ENCODE results near the gene ZNG1A. TPM values are rescaled to one million over a fixed set of nuclear protein-coding genes. Genes with fewer than 3 reads are reported as not detected.
A peak's percentile ranks its signal among the peaks of the same experiment; 100 is the strongest.
"Not testable (repeated sequence)": the region's sequence is repeated elsewhere in the genome, so short reads cannot be mapped to it uniquely, and the experiment has no call there.

ZNG1A gene
- total RNA-seq, 1 donor = 6.5 TPM

GRCh38 chr9:99867-100266 lies 79.0 kb downstream of the ZNG1A start:
- not testable (repeated sequence) for DNase-seq (ENCODE audit: low read depth in 2 of 3, low spot score in 2 of 3)

GRCh38 chr9:98775-99174 lies 80.1 kb downstream of the ZNG1A start:
- not testable (repeated sequence) for DNase-seq (ENCODE audit: low read depth in 2 of 3, low spot score in 2 of 3)

GRCh38 chr9:94992-95391 lies 83.9 kb downstream of the ZNG1A start:
- DNase-seq (ENCODE audit: low read depth in 2 of 3, low spot score in 2 of 3) = peak in 1 of 3 donors; percentile 68

GRCh38 chr9:94323-94722 lies 84.5 kb downstream of the ZNG1A start:
- DNase-seq (ENCODE audit: low read depth in 2 of 3, low spot score in 2 of 3) = not testable (repeated sequence)

- DNase-seq (ENCODE audit: low read depth in 2 of 3, low spot score in 2 of 3) = not testable (repeated sequence)
Observed at GRCh38 chr9:93909-94308, 84.9 kb downstream of the ZNG1A start.

- DNase-seq (ENCODE audit: low read depth in 2 of 3, low spot score in 2 of 3) = not testable (repeated sequence)
Observed at GRCh38 chr9:90851-91250, 88.0 kb downstream of the ZNG1A start.

GRCh38 chr9:88396-89037 lies 90.3 kb downstream of the ZNG1A start:
- not testable (repeated sequence) for DNase-seq (ENCODE audit: low read depth in 2 of 3, low spot score in 2 of 3)

- DNase-seq (ENCODE audit: low read depth in 2 of 3, low spot score in 2 of 3) = not testable (repeated sequence)
Observed at GRCh38 chr9:87860-88259, 91.0 kb downstream of the ZNG1A start.

- not testable (repeated sequence) for DNase-seq (ENCODE audit: low read depth in 2 of 3, low spot score in 2 of 3)
Observed at GRCh38 chr9:87105-87504, 91.8 kb downstream of the ZNG1A start.

- not testable (repeated sequence) for DNase-seq (ENCODE audit: low read depth in 2 of 3, low spot score in 2 of 3)
Observed at GRCh38 chr9:86697-87096, 92.2 kb downstream of the ZNG1A start.

GRCh38 chr9:82932-83689 lies 95.7 kb downstream of the ZNG1A start:
- DNase-seq (ENCODE audit: low read depth in 2 of 3, low spot score in 2 of 3) = not testable (repeated sequence)

GRCh38 chr9:78333-78732 lies 100.5 kb downstream of the ZNG1A start:
- not testable (repeated sequence) for DNase-seq (ENCODE audit: low read depth in 2 of 3, low spot score in 2 of 3)

GRCh38 chr9:76389-76788 lies 102.5 kb downstream of the ZNG1A start:
- DNase-seq (ENCODE audit: low read depth in 2 of 3, low spot score in 2 of 3) = not testable (repeated sequence)

- peak in 1 of 3 donors; percentile 5 for DNase-seq (ENCODE audit: low read depth in 2 of 3, low spot score in 2 of 3)
Observed at GRCh38 chr9:73900-74525, 104.8 kb downstream of the ZNG1A start.

- DNase-seq (ENCODE audit: low read depth in 2 of 3, low spot score in 2 of 3) = peak in 2 of 3 donors; percentile 21 to 29
Observed at GRCh38 chr9:73076-73899, 105.6 kb downstream of the ZNG1A start.

Other genes starting within 250 kb of the ZNG1A start
- 6.2 TPM for gene WASHC1, start 149.6 kb downstream of the ZNG1A start, total RNA-seq
- gene FOXD4, start 60.6 kb downstream of the ZNG1A start, total RNA-seq = 0.27 TPM
- 73.2 TPM for gene DOCK8, start 35.8 kb upstream of the ZNG1A start, total RNA-seq

Measured in hematopoietic multipotent progenitor cell (in vitro differentiated cells).